ENCODE measurements around the gene MAP3K8. TPM values are rescaled to one million over a fixed set of nuclear protein-coding genes. Genes with fewer than 3 reads are reported as not detected.
A peak's percentile ranks its signal among the peaks of the same experiment; 100 is the strongest.

The MAP3K8 gene
- polyA plus RNA-seq, 1 experiment, result 13.7 TPM

DNA sequence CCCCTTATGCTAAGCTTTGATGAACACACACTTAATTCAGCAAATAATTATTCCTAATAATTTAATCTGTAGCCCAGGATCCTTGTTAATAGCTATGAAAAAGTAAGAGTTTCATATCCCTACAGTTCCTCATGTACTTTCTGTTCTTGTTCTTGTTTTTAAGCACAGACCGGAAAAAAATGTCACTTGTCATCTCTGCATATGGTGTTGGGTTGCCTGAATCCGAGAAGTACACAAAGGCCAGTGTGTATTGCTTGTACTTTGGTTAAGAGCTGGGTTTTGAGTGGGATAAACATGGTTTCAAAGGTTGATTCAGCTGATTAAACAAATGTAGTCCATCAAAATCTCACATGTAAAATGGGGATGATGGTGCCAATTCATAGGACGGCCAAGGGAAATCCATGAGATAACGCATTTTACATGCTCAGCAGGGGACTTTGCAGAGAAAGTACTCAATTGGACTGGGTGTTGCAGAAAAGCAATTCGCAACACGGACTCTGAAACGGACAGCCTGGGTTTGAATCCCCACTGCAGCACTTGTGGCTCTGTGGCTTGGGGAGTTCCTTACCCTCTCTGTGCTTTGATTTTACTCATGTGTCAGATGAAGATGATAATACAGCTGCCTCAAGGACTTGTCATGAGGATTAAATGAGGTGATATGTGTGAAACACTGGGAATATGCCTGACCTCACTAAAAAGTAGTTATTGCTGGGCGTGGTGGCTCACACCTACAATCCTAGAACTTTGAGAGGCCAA, 71.7 kb downstream of the MAP3K8 start:
- CTCF ChIA-PET, result interaction anchor here (0.8 to 2.3 kb wide), 3 partner anchors 12 to 114 kb away, joined by 3 to 4 read pairs (median 3); no protein-coding TSS in a partner anchor
- no peak overlapping the region for H3K4me3 ChIP-seq (ENCODE audit: low read depth, low read length)
- DNase-seq (ENCODE audit: low read depth), result no peak
- POLR2A ChIA-PET, result no interaction called here
- no peaks in the 10 kb centered on the region for H3K36me3 ChIP-seq (ENCODE audit: control insufficient read depth, insufficient read depth, low read length)
- peaks cover 4% of the 10 kb centered on the region for H3K27me3 ChIP-seq (ENCODE audit: control insufficient read depth, insufficient read depth, low read length)
- TF ChIP-seq, protein P1, sequence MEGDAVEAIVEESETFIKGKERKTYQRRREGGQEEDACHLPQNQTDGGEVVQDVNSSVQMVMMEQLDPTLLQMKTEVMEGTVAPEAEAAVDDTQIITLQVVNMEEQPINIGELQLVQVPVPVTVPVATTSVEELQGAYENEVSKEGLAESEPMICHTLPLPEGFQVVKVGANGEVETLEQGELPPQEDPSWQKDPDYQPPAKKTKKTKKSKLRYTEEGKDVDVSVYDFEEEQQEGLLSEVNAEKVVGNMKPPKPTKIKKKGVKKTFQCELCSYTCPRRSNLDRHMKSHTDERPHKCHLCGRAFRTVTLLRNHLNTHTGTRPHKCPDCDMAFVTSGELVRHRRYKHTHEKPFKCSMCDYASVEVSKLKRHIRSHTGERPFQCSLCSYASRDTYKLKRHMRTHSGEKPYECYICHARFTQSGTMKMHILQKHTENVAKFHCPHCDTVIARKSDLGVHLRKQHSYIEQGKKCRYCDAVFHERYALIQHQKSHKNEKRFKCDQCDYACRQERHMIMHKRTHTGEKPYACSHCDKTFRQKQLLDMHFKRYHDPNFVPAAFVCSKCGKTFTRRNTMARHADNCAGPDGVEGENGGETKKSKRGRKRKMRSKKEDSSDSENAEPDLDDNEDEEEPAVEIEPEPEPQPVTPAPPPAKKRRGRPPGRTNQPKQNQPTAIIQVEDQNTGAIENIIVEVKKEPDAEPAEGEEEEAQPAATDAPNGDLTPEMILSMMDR (IDR thresholded peaks at IDR 0.05; ENCODE audit: insufficient read depth, low read depth, low read length), result no peak

DNA sequence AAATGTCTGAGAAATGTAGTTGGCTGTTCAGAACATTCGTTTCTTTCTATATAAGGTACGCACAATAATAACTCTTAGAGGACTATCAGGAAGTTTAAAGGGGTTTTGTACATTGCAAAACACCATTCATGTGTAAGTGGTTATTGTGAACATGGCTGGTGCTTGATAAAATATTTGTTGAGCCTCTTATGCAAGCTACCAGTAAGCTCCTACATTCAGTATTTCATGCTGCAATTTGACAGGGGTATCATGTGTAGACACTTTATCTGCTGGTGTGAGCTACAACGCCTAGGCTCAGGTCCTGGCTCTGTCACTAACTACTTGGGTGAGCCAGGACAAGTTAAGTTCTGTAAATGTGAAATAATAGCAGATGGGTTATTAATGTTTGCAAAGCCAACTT, 75.5 kb downstream of the MAP3K8 start:
- Histone ChIP-seq H3K27me3 (ENCODE audit: control insufficient read depth, insufficient read depth, low read length) (no peaks in the 10 kb centered on the region; the same call in 1 of the 2 replicates), H3K4me3 (ENCODE audit: low read depth, low read length) (no peak overlapping the region), H3K36me3 (ENCODE audit: control insufficient read depth, insufficient read depth, low read length) (no peaks in the 10 kb centered on the region)
- ChIA-PET POLR2A (no interaction called here), CTCF (no interaction called here)
- no peak for DNase-seq (ENCODE audit: low read depth)
- TF ChIP-seq, protein P1 (IDR thresholded peaks at IDR 0.05; ENCODE audit: insufficient read depth, low read depth, low read length), result no peak

DNA sequence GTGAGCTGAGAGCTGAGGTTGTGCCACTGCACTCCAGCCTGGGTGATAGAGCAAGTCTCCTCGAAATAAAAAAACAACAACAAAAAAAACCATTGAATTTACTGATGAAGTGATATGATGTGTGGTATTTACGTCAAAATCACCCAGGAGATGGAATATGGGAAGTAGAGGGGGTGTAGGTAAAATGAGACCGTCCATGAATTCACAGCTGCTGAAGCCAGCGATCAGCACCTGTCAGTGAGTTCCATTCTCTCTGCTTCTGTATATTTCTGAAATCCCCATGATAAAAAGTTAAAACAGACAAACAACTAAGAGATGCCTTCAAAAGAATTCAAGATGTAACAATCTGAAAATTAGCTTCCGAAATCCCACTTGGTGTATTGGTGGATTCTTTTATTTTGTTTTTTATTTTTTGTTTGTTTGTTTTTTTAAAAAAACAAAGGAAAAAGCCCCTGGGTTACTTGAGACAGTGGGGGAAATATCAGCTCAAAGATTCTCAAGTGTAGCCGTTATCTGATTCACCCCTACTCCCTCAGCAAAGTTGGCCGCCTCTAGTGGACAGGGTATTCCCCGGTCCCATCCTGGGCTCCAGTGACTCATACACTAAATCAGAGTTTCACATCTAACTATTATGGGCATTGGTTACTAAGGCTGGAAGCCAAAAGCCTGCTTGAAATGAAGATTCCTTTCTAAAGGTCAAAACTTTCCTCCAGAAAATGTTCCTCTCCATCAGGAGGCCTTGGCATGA, 76.4 kb downstream of the MAP3K8 start:
- H3K4me3 ChIP-seq (ENCODE audit: low read depth, low read length), result no peak overlapping the region
- CTCF ChIA-PET, result interaction anchor here (0.9 kb wide), 1 partner anchor 13 kb away, joined by 3 read pairs; no protein-coding TSS in a partner anchor
- H3K27me3 ChIP-seq (ENCODE audit: control insufficient read depth, insufficient read depth, low read length), result no peaks in the 10 kb centered on the region; the same call in 1 of the 2 replicates
- POLR2A ChIA-PET, result interaction anchor here (0.7 kb wide), 1 partner anchor 46 kb away, joined by 3 read pairs; no protein-coding TSS in a partner anchor
- H3K36me3 ChIP-seq (ENCODE audit: control insufficient read depth, insufficient read depth, low read length), result no peaks in the 10 kb centered on the region
- TF ChIP-seq, protein P1 (IDR thresholded peaks at IDR 0.05; ENCODE audit: insufficient read depth, low read depth, low read length), result peak; percentile 33; the same call in 1 of the 2 replicates
- no peak for DNase-seq (ENCODE audit: low read depth)

DNA sequence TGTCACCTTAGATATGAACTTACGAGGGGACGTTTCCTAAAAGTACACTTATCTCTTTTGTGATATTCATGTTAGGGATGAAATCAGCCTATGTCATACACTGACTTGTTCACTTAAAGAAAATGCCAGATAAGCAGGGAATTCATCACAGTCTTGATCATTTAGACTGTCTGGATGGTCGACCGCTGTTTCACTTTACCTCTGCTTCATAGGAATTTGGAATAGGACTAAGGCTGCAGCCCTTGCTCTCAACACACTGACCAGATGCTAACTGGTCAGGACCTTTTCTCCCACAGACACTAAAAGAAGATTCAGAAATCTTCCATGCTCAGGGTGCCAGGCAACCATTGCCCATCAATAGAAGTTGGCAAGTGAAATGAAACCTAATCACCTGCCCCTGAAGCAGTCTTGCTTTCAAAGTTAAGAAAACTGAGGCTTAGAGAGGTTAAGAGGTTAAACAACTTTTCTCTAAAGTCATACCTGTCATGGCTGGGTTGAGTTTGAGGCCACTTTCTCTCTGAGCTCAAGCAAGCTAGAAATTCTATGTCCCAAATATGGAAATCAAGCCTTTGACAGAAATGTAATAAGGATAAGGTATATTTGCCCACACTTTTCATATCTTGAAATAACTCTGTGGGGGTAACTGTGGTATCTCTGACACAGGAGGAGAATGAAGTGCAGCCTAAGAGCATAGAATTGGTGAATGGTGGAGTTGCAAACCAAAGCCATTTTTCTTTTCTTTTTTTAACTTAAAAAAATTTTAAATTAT, 77.1 kb downstream of the MAP3K8 start:
- CTCF ChIA-PET, result interaction anchor here (0.9 to 1.1 kb wide), 2 partner anchors 13 kb away, joined by 3 read pairs; no protein-coding TSS in a partner anchor
- Histone ChIP-seq H3K36me3 (ENCODE audit: control insufficient read depth, insufficient read depth, low read length) (no peaks in the 10 kb centered on the region), H3K27me3 (ENCODE audit: control insufficient read depth, insufficient read depth, low read length) (no peaks in the 10 kb centered on the region; the same call in 1 of the 2 replicates), H3K4me3 (ENCODE audit: low read depth, low read length) (no peak overlapping the region)
- POLR2A ChIA-PET, result no interaction called here
- DNase-seq (ENCODE audit: low read depth), result no peak
- TF ChIP-seq, protein P1 (IDR thresholded peaks at IDR 0.05; ENCODE audit: insufficient read depth, low read depth, low read length), result no peak

Other genes starting within 250 kb of the MAP3K8 start
- 4.4 and 7.8 TPM in 2 replicates for gene MTPAP, start 84.9 kb upstream of the MAP3K8 start, polyA plus RNA-seq (2011; rRNA removed)
- gene LYZL2, start 195.6 kb downstream of the MAP3K8 start, polyA plus RNA-seq (2011; rRNA removed), result not detected in 2 replicates

Data from BJ (cell line).